ENCODE measurements around the gene EXOC6.
"Not testable (repeated sequence)": the region's sequence is repeated elsewhere in the genome, so short reads cannot be mapped to it uniquely, and the experiment has no call there.

Gene EXOC6

DNA sequence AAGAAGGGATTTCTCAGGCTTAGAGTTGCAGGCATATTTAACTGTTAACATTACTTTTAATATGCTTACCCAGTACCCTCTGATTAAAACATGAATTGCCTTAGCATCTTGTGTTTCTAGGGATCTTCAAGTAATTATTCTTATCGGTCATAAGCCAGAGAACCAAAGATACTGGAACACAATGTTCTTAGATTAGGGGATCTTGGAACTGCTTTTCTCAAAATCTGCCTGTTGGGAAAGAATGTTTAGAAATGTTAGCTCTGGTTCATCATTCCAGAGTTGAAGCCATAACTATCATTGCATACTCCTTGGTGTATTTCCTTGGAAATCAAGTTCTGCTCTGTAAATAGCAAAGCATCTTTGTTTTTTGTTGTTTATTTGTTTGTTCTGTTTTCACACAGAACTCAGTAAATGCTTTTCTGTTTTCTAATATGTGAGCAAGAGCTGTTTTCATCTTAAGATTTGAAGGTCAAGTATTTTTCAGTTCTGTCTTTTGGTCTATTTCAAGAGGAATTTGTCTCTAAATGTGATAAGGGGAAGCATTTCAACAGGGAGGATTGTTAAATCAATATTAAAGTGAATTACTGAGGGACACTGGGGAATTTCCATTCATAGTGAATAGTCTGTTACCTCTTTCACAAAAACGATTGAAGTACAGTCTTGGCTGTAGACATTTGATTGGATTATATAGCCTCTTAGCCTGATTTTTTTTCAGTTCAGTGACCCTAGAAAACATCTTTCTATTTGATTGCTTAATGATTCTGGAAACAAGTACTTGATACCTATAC lies 109.1 kb downstream of the EXOC6 start:
- no peak for DNase-seq

DNA sequence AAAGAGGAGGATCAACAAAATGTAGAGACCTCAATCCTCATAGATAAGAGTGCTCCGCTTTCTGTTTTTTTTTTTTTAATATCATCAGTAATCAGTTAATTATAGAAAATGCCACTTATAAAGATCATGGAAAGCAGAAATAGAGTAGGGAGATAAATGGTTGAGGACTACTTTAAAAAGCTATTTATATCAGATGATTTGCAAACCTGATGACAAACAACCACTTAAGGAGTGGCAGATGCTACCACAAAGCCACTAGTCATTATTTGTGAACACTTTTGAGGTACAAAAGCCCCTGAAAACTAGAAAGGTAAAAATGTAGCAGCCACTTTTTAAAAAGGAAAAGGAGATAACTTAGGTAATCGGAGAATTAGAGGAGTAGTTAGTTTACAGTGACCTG lies 113.3 kb downstream of the EXOC6 start:
- no peak for DNase-seq

DNA sequence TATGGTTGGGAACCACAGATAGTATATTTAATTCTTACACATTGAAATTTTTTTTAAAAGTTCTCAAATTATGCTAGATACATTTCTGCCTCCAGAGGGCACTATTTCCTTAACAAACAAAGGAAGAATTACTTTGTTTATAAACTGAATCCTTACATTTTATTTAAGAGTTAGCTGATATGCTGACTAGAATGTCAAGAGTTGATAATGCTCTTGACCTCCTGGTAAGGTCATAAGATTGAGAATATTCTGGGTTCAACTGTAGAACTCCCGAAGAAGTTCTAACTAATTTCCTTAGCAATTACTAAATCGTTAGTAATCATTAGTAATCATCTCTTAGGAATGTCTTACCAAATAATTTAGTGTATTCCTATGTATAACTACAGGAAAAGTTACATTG lies 117.0 kb downstream of the EXOC6 start:
- peak; percentile 77 for DNase-seq

DNA sequence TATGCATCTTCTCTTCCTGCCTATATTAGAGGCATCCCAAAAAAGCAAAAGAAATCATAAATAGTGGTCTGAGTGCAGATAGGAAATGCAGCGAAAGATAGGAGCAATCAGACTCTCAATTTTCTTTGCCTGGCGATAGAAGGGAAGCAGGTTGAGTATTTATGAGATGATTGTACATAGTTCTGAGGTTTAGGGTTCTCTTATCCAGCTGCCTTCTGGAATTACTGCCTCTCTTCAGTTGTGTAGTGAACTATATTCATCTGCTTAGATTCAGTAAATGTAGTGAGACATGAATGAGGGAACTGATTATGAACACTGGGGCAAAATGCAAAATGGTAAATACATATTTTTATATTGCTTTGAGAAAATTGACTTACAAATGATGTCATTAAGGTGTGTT lies 119.3 kb downstream of the EXOC6 start:
- DNase-seq = no peak

DNA sequence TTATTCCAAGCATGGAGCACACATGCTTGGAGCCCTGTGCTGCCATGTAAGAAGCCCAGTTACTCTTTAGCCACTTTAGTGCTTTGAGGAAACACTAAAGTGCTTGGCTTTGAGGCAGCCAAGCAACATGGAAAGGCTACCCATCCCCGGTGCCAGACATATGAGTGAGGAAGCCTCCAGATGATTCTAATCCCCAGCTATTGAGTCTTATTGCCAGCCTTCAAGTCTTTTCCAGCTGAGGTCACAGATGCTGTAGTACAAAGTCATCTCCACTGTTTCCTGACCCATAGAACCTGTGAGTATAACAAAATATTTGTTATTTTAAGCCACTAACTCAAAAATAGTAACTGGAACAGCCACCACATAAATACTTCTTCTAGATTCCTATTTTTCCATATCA lies 120.8 kb downstream of the EXOC6 start:
- DNase-seq = no peak

DNA sequence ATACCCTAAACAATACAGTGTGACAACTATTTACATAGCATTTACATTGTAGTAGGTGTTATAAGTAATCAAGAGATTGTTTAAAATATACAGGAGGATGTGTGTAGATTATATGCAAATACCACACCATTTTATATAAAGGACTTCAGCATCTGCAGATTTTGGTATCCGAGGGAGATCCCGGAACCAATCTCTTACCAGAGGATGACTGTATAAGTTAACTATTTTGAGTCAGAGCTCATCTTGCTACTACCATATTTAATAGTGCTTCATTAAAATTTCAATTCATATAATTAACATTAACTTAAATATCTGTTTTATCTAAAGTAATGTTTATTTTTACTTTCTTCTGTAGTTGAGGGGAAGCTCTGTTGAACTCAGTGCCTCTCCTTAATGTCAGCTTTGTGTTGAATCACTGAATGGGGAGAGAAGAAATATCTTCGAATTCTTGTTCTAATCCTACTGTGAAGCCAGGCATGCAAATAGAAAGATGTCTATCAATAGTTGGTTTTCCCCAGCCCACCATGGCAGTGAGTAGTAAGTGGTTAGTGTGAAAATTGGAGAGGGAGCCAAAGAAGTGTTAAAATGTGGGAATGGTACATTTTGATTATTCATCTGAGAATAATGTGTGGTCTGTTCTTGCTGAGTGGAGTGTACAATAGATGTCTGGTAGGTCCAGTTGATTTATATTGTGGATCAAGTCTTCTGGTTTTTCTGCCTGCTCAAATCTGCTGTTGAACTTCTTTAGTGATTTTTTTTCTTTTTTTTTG lies 122.2 kb downstream of the EXOC6 start:
- DNase-seq = no peak

DNA sequence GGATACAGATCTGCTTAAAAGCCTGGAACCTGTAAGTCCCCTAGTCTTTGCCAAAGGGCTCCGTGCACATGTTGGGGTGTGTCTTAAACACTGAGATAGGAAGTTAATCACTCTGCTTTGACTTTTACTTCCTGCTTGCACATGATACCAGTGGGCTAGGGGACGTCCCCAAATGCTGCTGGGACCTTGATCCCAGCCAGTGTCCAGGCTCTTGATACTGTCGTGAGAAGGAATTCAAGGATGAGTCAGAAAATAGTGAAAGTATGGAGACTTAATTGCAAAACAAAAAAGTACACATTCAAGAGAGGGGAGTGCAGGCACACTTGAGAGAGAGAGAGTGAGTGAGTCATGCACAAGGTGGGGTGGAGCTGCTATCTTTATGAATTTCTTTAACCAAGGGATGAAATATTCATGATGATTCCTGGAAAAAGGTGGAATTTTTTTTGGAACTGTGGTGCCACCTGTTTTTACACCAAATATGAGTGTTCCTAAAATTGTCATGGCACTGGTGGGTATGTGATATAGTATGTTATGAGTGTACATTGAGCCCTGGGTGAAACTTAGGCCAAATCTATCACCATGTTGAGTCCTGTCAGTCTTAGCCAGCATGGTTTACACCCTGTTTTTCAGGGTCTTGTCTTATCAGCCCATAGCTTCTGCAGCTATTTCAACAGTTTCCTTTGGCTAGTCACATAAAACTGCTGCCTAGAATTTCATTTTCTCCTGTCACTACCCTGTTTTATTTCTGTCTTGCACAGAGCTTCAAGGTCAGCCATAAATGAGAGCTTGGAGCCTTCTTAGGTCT lies 123.9 kb downstream of the EXOC6 start:
- peak; percentile 60 for DNase-seq

DNA sequence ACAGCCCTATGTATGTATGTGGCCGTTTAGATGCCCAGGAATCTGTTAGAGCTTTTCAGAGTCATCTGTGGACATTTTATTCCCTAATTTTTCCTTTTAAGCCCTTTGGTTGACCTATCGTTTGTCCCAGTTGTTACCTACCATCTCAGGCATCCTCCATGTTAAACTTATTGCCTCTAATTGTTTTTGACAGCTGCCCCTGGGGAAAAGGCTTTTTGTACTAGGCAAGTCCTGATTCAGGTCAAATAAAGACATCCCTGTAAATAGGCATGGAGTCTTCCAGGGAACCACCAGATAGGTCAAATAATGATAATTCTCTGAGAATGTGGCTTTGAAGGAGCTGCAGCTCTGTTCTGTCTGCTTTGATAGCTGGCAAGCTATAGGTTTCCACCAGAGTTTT lies 124.6 kb downstream of the EXOC6 start:
- no peak for DNase-seq

DNA sequence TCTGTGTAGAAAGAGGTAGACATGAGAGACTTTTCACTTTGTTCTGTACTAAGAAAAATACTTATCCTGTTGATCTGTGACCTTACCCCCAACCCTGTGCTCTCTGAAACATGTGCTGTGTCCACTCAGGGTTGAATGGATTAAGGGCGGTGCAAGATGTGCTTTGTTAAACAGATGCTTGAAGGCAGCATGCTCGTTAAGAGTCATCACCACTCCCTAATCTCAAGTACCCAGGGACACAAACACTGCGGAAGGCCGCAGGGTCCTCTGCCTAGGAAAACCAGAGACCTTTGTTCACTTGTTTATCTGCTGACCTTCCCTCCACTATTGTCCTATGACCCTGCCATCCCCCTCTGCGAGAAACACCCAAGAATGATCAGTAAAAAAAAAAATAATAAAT lies 128.0 kb downstream of the EXOC6 start:
- DNase-seq = not testable (repeated sequence)

DNA sequence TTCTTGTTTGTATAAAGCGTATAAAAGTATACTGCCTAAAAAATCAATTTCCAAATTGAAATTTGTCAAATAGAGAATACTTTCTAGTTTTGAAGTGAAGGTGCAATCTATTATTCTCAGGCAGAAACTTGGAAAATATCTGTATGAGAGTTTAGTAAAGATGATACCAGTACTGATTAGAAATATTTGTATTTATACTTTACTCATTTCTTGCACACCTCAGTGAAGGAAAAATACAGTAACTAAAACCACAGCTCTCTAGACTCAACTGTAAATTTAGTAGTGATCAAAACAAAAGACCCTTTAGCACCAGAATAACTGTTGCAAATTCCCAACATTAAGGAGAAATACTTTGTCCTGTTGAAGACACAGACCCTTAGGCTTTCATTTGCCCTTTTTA lies 140.9 kb downstream of the EXOC6 start:
- DNase-seq = no peak

DNA sequence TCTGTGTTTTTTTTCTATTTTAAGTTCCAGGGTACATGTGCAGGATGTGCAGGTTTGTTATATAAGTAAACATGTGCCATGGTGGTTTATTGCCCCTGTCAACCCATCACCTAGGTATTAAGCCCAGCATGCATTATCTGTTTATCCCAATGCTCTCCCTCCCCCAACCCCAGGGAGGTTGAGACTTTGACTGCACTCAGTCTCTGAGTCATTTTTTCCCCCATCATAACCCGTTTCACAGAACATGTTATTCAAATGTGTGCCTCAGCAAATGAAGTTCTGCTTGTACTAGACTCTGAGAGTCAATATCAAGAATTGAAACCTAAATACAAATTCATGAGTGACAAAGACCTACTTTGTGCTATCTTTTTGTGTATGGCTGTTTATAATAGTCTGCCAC lies 142.3 kb downstream of the EXOC6 start:
- DNase-seq = peak; percentile 27

DNA sequence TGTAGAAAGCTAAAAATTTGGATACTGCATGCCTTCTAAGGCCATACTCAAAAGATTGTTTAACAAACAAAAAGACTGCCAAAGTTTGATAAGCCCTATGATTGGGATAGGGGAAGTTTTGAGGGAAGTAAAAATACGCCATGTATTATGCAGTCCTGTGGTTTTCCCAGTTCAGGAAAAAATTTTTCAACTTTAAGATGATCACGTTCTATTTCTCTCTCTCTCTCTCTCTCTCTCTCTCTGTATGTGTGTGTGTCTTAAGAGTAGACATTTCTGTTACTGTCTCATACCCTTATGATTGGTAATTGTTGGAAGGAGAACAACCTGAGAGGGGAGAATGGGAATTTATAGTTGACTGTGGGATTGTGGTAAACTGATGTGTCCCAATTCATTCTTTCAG lies 143.2 kb downstream of the EXOC6 start:
- no peak for DNase-seq

DNA sequence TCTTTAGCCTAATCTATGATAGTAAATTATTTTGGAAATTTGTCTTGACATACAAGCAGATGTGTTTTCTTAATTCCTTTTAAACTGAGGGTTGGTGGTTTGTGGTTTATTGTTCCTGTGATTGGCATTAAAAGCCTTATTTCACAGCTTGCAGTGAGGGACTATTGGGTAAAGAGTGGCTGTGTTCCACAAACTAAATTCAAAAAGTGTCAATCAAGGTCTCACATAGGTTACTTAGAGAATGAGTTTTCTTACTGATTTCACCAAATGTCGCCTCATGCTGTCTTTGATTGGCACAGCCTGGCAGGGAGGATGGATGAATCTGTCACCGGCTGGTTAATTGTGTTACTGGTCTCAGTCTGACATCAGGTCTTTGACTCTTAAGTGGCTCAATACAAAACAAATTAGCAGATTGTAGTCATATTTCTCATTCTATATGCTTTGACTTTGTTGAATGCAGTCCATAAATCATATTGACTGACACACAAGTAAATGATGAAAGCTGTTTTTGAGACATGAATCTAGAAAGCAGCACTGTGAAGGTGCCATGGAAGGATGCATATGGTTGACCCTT lies 145.5 kb downstream of the EXOC6 start:
- no peak for DNase-seq

DNA sequence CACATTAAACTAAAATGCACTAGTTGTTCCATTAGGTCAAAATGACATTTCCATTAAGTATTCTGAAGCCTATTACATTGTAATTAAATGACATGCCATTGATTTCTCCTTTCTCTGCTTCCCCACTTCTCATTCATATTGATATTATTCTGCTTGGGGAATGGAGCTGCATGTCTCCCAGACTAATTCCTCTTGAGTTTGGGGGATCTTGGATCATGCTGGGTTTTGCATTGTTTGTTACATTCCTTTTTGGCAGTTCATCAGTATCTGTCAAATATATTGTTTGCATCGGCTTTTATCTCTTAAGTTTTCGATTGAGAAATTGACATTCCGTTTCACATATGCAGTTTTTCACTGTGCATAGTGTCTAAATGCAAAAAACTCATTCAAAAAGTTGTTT lies 147.2 kb downstream of the EXOC6 start:
- DNase-seq = no peak

DNA sequence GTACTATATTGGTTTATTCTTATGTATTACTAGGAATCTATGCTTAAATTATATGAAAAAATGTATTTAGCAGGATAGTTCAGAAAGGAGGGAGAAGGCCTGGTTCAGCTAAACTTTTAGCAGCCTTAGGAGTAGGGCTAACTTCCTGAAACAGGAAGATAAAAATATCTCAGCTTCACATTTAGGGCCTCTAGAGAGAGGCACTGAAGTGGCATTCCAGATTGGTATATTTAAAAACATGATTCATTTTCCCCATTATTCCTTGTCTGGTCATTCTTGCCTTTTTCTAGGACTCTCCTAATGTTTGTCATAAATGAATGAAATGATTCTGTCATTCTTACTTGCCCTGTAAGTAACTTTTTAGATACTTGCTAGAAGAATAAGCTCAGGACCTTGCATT lies 149.3 kb downstream of the EXOC6 start:
- no peak for DNase-seq

DNA sequence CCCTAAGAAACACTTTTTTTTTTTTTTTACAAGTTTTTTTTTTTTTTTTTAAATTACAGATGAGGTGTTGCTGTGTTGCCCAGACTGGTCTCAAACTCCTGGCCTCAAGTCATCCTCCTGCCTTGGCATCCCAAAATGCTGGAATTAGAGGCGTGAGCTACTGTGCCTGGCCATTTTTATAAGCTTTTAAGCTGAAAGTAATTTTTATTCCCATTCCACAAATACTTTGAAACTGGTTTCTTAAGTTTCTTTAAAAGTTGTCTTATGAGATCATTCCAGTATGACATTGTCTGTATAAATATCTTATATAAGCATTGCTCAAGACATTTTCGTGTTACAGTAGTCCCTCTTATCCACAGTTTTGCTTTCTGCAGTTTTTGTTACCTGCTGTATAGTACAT lies 150.9 kb downstream of the EXOC6 start:
- no peak for DNase-seq

DNA sequence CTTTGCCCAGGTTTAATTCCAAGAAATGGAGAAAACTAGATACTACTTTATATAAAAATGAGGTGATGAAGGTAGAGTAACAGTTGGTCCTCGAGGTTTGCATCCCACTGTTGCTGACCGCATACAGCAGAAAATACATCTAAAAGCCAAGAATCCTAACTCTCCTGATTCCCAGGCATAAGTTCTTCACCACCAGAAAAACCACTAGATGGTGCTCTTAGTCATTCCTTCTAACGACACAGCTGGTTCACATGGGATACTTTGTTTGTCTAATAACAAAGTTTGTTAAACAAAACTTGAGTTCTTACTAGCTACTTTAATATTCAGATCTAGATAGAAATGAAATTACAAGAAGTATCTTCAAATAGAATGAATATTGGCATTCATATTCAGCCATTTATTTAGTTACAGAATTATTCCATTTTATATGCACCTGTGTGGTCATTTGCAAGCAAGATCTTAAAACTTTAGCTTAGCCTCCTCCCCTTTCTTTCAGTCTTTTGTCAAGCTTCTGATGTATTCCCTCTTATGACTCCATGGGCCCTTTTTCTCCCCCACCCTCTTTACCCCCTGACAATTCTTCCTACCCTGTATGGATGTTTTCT lies 158.2 kb downstream of the EXOC6 start:
- peak; percentile 64 for DNase-seq

DNA sequence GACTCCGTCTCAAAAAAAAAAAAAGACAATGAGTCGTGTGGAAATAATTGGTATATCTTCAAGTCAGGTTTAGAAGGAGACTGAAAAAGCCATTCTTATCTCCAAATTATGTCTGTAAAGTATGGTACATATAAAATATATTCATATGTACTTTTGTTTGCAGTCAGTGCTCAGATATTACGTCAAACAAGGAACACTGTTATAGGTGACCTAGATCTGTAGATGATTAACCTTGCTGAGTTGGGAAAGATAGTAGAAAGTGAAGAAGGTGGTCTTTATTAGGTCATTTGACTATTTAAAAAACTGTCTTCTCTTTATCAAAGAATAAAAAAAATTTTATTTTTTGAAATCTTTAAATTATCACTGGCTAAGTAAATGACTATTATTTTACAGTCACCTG lies 167.4 kb downstream of the EXOC6 start:
- DNase-seq = no peak

DNA sequence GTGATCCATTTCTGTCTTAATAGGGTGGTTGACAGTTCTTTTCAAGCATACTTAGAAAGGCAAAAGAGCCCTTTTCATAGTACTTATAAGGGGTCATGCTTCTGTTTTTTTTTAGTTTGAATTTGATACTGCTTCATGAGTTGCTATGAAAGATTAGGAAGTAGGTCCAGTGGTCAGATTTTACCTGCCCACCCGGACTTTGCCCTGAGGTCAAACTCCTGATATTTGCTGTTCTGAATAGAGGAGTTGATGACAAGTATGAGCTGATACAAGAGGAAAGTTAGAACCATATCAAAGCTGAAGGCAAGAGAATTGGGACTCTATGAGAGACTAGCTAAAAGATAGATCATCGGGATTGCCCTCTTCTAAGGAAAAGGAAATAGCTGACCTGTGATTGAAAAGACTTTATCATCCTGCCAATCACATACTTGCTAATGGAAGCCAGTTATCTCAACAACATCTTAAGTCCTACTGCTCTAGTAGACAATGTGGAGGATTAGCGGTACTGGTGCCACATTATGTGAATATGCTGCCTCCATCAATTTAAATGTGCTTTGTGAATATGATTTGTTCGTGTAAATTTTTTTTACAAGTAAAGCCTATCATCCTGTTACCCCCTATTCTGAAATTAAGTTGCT lies 174.8 kb downstream of the EXOC6 start:
- no peak for DNase-seq

DNA sequence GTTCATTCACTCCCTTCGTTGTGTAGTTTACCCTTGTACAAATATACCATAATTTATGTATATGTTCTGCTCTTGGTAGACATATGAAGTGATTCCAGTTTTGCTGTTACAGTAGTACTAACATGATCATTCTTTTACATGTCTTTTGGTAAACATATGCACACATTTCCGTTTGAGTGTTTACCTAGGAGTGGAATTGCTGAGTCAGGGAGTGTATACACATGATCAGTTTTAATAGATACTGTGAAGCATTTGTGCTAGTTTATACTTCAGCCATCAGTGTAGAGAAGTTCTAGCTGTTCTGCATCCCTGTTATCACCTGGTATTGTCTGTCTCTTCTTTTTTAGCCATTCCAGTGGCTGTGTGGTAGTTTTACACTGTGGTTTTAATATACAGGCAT lies 177.8 kb downstream of the EXOC6 start:
- DNase-seq = peak; percentile 19

DNA sequence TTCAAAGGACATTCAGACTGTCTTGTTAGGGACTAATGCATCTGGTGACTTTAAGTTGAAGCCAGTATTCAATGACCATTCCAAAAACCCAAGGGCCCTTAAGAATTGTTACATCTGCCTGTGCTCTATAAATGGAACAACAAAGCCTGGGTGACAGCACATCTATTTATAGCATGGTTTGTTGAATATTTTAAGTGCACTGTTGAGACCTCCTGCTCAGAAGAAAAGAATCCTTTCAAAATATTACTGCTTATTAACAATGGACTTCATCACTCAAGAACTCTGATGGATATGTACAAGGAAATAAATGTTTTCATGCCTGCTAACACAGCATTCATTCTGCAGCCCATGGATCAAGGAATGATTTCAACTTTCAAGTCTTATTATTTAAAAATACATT lies 179.2 kb downstream of the EXOC6 start:
- DNase-seq = no peak

DNA sequence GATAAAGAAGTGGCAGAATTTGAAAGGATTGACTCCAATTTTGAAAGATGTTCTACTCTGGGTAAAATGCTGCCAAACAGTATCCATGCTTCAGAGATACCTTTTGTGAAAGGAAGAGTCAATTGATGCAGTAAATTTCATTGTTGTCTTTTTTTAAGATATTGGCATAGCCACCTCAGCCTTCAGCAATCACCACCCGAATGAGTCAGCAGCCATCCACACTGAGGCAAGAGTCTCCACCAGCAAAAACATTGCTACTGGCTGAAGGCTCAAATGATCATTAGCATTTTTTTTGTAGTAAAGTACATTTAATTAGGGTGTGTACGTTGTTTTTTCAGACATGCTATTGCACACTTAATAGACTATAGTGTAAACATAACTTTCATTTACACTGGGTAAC lies 180.6 kb downstream of the EXOC6 start:
- peak; percentile 14 for DNase-seq
